ENCODE measurements around the gene NTNG1. TPM values are rescaled to one million over a fixed set of nuclear protein-coding genes. Genes with fewer than 3 reads are reported as not detected.

Gene NTNG1
- total RNA-seq, 1 donor from 2014 or later = 2.4 TPM

DNA sequence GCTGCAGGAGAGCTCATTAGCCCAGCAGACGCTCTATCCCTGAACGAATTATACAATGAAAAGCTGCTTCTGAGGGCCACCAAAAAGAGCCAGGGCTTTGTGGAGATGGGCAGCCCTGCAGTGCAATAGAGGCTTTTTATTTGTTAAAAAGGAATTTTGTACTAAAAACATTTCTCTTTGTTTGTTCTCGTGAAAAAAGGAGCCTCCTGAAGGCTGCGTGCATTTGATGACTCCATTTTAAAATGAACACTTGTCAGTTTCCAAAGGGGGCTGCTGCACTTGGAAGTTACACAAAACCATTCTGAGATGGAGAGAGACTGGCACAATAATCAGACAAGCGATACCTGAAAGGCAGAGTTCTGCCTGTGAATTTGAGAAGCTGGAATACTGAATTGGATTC is 202.8 kb downstream of the NTNG1 start:
- Histone ChIP-seq H3K27me3 (ENCODE audit: control insufficient read depth, insufficient read depth, low read length) (no peaks in the 10 kb centered on the region), H3K4me3 (ENCODE audit: low read depth, low read length) (no peak overlapping the region), H3K36me3 (ENCODE audit: control insufficient read depth, insufficient read depth, low read length) (no peaks in the 10 kb centered on the region)
- DNase-seq (ENCODE audit: low read depth) (no peak), FAIRE-seq (no peak)
- TF ChIP-seq, protein P1, sequence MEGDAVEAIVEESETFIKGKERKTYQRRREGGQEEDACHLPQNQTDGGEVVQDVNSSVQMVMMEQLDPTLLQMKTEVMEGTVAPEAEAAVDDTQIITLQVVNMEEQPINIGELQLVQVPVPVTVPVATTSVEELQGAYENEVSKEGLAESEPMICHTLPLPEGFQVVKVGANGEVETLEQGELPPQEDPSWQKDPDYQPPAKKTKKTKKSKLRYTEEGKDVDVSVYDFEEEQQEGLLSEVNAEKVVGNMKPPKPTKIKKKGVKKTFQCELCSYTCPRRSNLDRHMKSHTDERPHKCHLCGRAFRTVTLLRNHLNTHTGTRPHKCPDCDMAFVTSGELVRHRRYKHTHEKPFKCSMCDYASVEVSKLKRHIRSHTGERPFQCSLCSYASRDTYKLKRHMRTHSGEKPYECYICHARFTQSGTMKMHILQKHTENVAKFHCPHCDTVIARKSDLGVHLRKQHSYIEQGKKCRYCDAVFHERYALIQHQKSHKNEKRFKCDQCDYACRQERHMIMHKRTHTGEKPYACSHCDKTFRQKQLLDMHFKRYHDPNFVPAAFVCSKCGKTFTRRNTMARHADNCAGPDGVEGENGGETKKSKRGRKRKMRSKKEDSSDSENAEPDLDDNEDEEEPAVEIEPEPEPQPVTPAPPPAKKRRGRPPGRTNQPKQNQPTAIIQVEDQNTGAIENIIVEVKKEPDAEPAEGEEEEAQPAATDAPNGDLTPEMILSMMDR (IDR thresholded peaks at IDR 0.05; ENCODE audit: insufficient read depth, low read length, severe bottlenecking) = no peak

GRCh38 chr1:107344268-107344760 is 203.5 kb downstream of the NTNG1 start:
- FAIRE-seq (no peak), DNase-seq (ENCODE audit: low read depth) (no peak)
- no peaks in the 10 kb centered on the region for H3K27me3 ChIP-seq (ENCODE audit: control insufficient read depth, insufficient read depth, low read length)
- TF ChIP-seq, protein P1 (IDR thresholded peaks at IDR 0.05; ENCODE audit: insufficient read depth, low read length, severe bottlenecking) = no peak
- no peak overlapping the region for H3K4me3 ChIP-seq (ENCODE audit: low read depth, low read length)
- no peaks in the 10 kb centered on the region for H3K36me3 ChIP-seq (ENCODE audit: control insufficient read depth, insufficient read depth, low read length)

- TF ChIP-seq, protein P1 (IDR thresholded peaks at IDR 0.05; ENCODE audit: insufficient read depth, low read length, severe bottlenecking) = no peak
- FAIRE-seq (no peak), DNase-seq (ENCODE audit: low read depth) (no peak)
- H3K27me3 ChIP-seq (ENCODE audit: control insufficient read depth, insufficient read depth, low read length) = no peaks in the 10 kb centered on the region
- H3K36me3 ChIP-seq (ENCODE audit: control insufficient read depth, insufficient read depth, low read length) = no peaks in the 10 kb centered on the region
- H3K4me3 ChIP-seq (ENCODE audit: low read depth, low read length) = no peak overlapping the region
Observed at GRCh38 chr1:107344836-107345235, 204.0 kb downstream of the NTNG1 start.

- H3K27me3 ChIP-seq (ENCODE audit: control insufficient read depth, insufficient read depth, low read length) = no peaks in the 10 kb centered on the region
- DNase-seq (ENCODE audit: low read depth) = no peak
- no peak for FAIRE-seq
Observed at GRCh38 chr1:107352850-107353249, 212.0 kb downstream of the NTNG1 start.

GRCh38 chr1:107357376-107357775 is 216.5 kb downstream of the NTNG1 start:
- FAIRE-seq (no peak), DNase-seq (ENCODE audit: low read depth) (no peak)
- Histone ChIP-seq H3K27me3 (ENCODE audit: control insufficient read depth, insufficient read depth, low read length) (no peaks in the 10 kb centered on the region), H3K4me3 (ENCODE audit: low read depth, low read length) (no peak overlapping the region), H3K36me3 (ENCODE audit: control insufficient read depth, insufficient read depth, low read length) (no peaks in the 10 kb centered on the region)
- TF ChIP-seq, protein P1 (IDR thresholded peaks at IDR 0.05; ENCODE audit: insufficient read depth, low read length, severe bottlenecking) = no peak

More at GRCh38 chr1:107352850-107353249, 212.0 kb downstream of the NTNG1 start:
- Histone ChIP-seq H3K4me3 (ENCODE audit: low read depth, low read length) (no peak overlapping the region), H3K36me3 (ENCODE audit: control insufficient read depth, insufficient read depth, low read length) (no peaks in the 10 kb centered on the region)
- TF ChIP-seq, protein P1 (IDR thresholded peaks at IDR 0.05; ENCODE audit: insufficient read depth, low read length, severe bottlenecking) = no peak

Measured in bronchial epithelial cell (primary cell).